Measurements from ENCODE around the gene RAMACL. TPM values are rescaled to one million over a fixed set of nuclear protein-coding genes. Genes with fewer than 3 reads are reported as not detected.

The RAMACL gene
- total RNA-seq, 1 donor from 2014 or later = 1.0 TPM

DNA sequence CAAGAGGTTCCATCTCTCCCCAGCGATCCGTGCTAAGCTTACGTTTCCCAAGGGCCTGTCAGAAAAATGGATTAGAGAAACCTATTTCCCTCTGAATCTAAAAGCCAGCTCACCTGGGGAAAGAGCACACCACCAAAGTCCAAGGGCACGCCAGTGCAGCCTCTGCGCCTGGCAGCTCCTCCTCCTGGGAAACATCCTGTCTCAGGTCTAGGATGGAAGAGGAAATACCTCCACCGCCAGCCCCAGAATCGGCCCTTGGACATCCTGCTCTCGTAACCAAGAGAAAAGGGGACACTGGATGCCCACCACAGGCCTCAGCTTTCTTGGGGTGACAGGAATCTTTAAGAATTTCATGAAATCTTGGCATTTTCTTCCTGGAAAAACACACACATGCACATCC lies 18.7 kb downstream of the RAMACL start:
- Histone ChIP-seq H3K36me3 (ENCODE audit: control insufficient read depth in 3 of 3, insufficient read depth in 3 of 3, low read length in 3 of 3) (no peaks in the 10 kb centered on the region), H3K4me3 (ENCODE audit: low read length in 3 of 3) (no peak overlapping the region), H3K27me3 (ENCODE audit: control insufficient read depth in 3 of 3, insufficient read depth in 3 of 3, low read length in 3 of 3) (no peaks in the 10 kb centered on the region), H3K9me3 (ENCODE audit: control insufficient read depth in 3 of 3, low read length in 3 of 3) (no peaks in the 10 kb centered on the region), H3K27ac (ENCODE audit: low read depth, low read length) (no peak overlapping the region), H3K4me1 (ENCODE audit: control insufficient read depth in 3 of 3, insufficient read depth in 3 of 3, low read length in 3 of 3) (peaks cover 22 to 39% (median 36%) of the 10 kb centered on the region in 3 donors), H3K9ac (ENCODE audit: low read depth in 1 of 3, low read length in 3 of 3) (no peak overlapping the region)

DNA sequence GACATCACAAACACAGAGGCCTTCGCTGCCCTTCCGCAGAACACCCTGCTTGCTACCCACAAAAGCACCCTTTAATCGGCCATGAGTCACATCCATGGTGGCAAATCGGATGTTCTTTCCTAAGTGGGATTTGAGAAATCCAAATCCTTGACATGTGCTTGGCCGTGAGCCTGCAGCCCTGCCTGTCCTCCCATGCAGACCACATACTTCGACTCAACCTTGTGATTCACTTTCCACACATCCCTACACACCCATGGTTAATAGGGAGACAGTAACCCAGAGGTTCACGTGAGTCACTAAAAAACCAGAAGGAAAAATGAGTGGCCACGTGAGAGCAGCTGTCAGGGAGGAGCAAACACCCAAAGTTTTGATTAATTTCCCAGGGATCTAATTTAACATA lies 19.4 kb downstream of the RAMACL start:
- no peak overlapping the region for H3K4me3 ChIP-seq (ENCODE audit: low read length in 3 of 3)
- H3K9me3 ChIP-seq (ENCODE audit: control insufficient read depth in 3 of 3, low read length in 3 of 3) = no peaks in the 10 kb centered on the region
- H3K27me3 ChIP-seq (ENCODE audit: control insufficient read depth in 3 of 3, insufficient read depth in 3 of 3, low read length in 3 of 3) = no peaks in the 10 kb centered on the region
- no peak overlapping the region for H3K9ac ChIP-seq (ENCODE audit: low read depth in 1 of 3, low read length in 3 of 3)
- H3K36me3 ChIP-seq (ENCODE audit: control insufficient read depth in 3 of 3, insufficient read depth in 3 of 3, low read length in 3 of 3) = no peaks in the 10 kb centered on the region
- no peak overlapping the region for H3K27ac ChIP-seq (ENCODE audit: low read depth, low read length)
- H3K4me1 ChIP-seq (ENCODE audit: control insufficient read depth in 3 of 3, insufficient read depth in 3 of 3, low read length in 3 of 3) = peaks cover 22 to 42% (median 37%) of the 10 kb centered on the region in 3 donors

DNA sequence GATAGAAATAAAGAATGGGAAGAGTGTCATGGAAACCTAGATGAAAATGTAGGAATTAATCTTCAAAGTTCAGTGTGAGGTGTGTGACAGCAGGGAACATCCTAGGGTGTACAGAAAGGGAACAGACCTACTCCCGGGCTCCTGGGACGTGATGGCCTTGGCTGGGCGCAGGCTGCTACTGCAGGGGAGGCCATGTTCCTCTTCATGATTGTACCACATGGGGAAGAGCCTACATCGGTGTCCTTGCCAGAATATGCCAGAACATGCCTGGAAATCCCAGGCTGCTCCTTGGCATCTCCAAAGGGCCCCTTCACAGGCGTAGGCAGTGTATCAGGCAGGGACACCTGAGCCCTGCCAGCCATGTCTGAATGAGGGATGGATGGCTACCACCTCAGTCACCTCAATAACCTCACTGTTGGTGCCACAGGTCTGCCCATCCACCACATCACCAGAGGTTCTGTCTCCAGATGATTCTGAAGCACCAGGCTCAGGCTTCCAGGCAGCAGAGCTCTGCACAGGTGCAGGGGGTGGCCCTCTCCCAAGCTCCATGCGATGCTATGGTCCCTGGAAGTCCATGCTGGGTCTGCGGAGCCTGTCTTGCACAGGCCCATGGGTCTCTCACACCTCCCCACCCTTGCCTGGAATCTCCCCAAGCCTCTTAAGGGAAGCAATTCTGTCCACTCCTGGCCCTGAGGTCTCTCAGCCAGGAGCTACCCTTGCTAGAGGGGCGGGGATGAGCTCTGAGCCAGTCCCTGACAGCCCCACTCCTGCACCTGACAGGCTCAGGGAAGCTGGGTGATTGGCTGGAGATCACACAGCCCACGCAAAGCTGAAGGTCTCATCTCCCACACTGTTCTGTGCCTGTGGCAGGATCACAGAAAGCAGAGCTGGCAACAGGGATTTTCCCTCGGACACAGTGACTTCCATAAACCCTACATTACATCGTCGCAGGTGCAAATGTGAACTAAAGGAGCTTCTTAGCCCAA lies 20.2 kb downstream of the RAMACL start:
- Histone ChIP-seq H3K9me3 (ENCODE audit: control insufficient read depth in 3 of 3, low read length in 3 of 3) (no peaks in the 10 kb centered on the region), H3K9ac (ENCODE audit: low read depth in 1 of 3, low read length in 3 of 3) (no peak overlapping the region), H3K4me1 (ENCODE audit: control insufficient read depth in 3 of 3, insufficient read depth in 3 of 3, low read length in 3 of 3) (peaks cover 29 to 50% (median 44%) of the 10 kb centered on the region in 3 donors)

DNA sequence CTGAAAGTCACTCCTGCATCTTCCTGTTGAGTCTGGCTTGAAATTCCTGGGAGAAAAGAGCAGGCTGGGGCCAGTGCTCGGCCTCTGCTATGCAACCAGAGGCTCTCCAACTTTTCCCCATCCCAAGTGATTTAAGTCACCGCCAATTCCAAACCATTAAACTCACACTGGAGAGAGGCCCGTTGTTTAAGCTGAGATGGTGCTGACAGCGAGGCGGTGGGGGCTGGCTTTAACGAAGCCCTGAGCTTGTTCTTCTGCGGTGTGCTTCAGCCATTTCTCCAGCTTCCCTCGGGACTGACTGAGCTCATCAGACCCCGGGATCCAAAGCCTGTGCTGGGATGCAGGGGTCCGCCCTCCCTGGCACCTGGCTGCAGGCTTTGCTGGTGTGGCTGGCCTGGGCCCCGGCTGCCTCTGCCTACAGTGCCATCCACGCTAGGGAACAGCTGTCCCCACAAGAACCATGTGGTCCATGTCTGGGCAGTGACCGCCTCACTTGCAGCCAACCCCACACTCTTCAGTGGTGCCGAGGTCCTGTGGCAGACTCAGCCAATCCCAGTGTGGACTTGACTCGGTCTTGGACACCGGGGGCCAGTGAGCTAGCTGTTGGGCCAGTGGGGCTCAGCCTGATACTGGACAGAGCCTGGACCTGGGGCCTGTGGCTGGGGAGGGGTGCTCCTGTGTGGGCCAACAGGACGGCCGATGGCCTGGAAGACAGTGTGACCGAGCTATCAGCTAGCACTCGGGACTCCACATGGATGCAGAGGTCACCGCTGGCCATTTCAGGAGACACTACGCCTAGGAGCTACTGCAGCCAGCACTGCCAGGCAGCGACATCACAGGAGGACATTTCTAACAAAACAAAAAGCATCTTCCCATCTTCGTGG lies 21.2 kb downstream of the RAMACL start:
- peaks cover 33 to 54% (median 48%) of the 10 kb centered on the region in 3 donors for H3K4me1 ChIP-seq (ENCODE audit: control insufficient read depth in 3 of 3, insufficient read depth in 3 of 3, low read length in 3 of 3)
- H3K27ac ChIP-seq (ENCODE audit: low read depth, low read length) = peak overlapping the region; percentile 10
- H3K9ac ChIP-seq (ENCODE audit: low read depth in 1 of 3, low read length in 3 of 3) = no peak overlapping the region

More for the DNA sequence above, 20.2 kb downstream of the RAMACL start:
- Histone ChIP-seq H3K36me3 (ENCODE audit: control insufficient read depth in 3 of 3, insufficient read depth in 3 of 3, low read length in 3 of 3) (no peaks in the 10 kb centered on the region), H3K27ac (ENCODE audit: low read depth, low read length) (no peak overlapping the region), H3K4me3 (ENCODE audit: low read length in 3 of 3) (no peak overlapping the region), H3K27me3 (ENCODE audit: control insufficient read depth in 3 of 3, insufficient read depth in 3 of 3, low read length in 3 of 3) (no peaks in the 10 kb centered on the region)

GRCh38 chr6:166563805-166564204 lies 22.7 kb downstream of the RAMACL start:
- Histone ChIP-seq H3K9ac (ENCODE audit: low read depth in 1 of 3, low read length in 3 of 3) (no peak overlapping the region), H3K27ac (ENCODE audit: low read depth, low read length) (no peak overlapping the region)

More for the DNA sequence above, 21.2 kb downstream of the RAMACL start:
- H3K9me3 ChIP-seq (ENCODE audit: control insufficient read depth in 3 of 3, low read length in 3 of 3) = no peaks in the 10 kb centered on the region
- H3K36me3 ChIP-seq (ENCODE audit: control insufficient read depth in 3 of 3, insufficient read depth in 3 of 3, low read length in 3 of 3) = no peaks in the 10 kb centered on the region
- H3K4me3 ChIP-seq (ENCODE audit: low read length in 3 of 3) = no peak overlapping the region
- no peaks in the 10 kb centered on the region for H3K27me3 ChIP-seq (ENCODE audit: control insufficient read depth in 3 of 3, insufficient read depth in 3 of 3, low read length in 3 of 3)

GRCh38 chr6:166563200-166563599 lies 23.3 kb downstream of the RAMACL start:
- H3K9me3 ChIP-seq (ENCODE audit: control insufficient read depth in 3 of 3, low read length in 3 of 3) = peaks cover 0 to 3% (median 0%) of the 10 kb centered on the region in 3 donors
- H3K9ac ChIP-seq (ENCODE audit: low read depth in 1 of 3, low read length in 3 of 3) = no peak overlapping the region
- no peak overlapping the region for H3K4me3 ChIP-seq (ENCODE audit: low read length in 3 of 3)
- no peak overlapping the region for H3K27ac ChIP-seq (ENCODE audit: low read depth, low read length)
- H3K27me3 ChIP-seq (ENCODE audit: control insufficient read depth in 3 of 3, insufficient read depth in 3 of 3, low read length in 3 of 3) = no peaks in the 10 kb centered on the region
- H3K36me3 ChIP-seq (ENCODE audit: control insufficient read depth in 3 of 3, insufficient read depth in 3 of 3, low read length in 3 of 3) = peaks cover 0 to 2% (median 0%) of the 10 kb centered on the region in 3 donors
- H3K4me1 ChIP-seq (ENCODE audit: control insufficient read depth in 3 of 3, insufficient read depth in 3 of 3, low read length in 3 of 3) = peaks cover 33 to 58% (median 54%) of the 10 kb centered on the region in 3 donors

More at GRCh38 chr6:166563805-166564204, 22.7 kb downstream of the RAMACL start:
- Histone ChIP-seq H3K27me3 (ENCODE audit: control insufficient read depth in 3 of 3, insufficient read depth in 3 of 3, low read length in 3 of 3) (no peaks in the 10 kb centered on the region), H3K4me1 (ENCODE audit: control insufficient read depth in 3 of 3, insufficient read depth in 3 of 3, low read length in 3 of 3) (peaks cover 33 to 54% (median 48%) of the 10 kb centered on the region in 3 donors), H3K36me3 (ENCODE audit: control insufficient read depth in 3 of 3, insufficient read depth in 3 of 3, low read length in 3 of 3) (peaks cover 0 to 2% (median 0%) of the 10 kb centered on the region in 3 donors), H3K9me3 (ENCODE audit: control insufficient read depth in 3 of 3, low read length in 3 of 3) (peaks cover 0 to 3% (median 0%) of the 10 kb centered on the region in 3 donors), H3K4me3 (ENCODE audit: low read length in 3 of 3) (no peak overlapping the region)

GRCh38 chr6:166562726-166563125 lies 23.8 kb downstream of the RAMACL start:
- Histone ChIP-seq H3K9ac (ENCODE audit: low read depth in 1 of 3, low read length in 3 of 3) (peak overlapping the region in 1 of 3 donors; percentile 26), H3K9me3 (ENCODE audit: control insufficient read depth in 3 of 3, low read length in 3 of 3) (peaks cover 0 to 3% (median 0%) of the 10 kb centered on the region in 3 donors), H3K27ac (ENCODE audit: low read depth, low read length) (peak overlapping the region; percentile 10), H3K36me3 (ENCODE audit: control insufficient read depth in 3 of 3, insufficient read depth in 3 of 3, low read length in 3 of 3) (peaks cover 0 to 2% (median 0%) of the 10 kb centered on the region in 3 donors), H3K27me3 (ENCODE audit: control insufficient read depth in 3 of 3, insufficient read depth in 3 of 3, low read length in 3 of 3) (no peaks in the 10 kb centered on the region), H3K4me3 (ENCODE audit: low read length in 3 of 3) (no peak overlapping the region), H3K4me1 (ENCODE audit: control insufficient read depth in 3 of 3, insufficient read depth in 3 of 3, low read length in 3 of 3) (peaks cover 33 to 62% (median 57%) of the 10 kb centered on the region in 3 donors)

DNA sequence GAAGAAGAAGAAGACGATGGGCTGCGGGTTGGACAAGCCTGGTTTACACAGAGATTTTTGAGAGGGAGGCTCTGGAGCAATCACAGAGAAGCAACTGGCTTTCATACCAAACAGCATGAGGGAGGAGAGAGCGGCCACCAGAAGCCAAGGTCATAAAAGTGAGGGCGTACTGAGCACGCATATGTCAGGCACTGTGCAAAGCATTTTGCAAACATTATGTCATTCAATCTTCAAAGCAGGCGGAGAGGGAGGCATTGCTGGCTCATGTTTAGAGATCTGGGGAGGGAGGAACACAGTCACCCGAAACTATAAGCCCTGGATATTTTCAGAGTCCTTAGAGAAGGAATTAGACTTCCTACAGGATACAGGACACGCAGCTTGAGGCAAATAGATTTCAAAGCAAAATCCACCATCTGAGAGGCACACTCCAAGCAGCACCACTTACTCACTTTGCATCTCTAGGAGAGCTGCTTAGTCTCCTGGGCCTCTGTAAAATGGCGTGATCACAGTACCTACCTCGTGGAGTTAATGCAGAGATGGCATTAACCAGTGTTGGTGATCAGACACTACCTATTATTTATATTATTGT lies 24.6 kb downstream of the RAMACL start:
- Histone ChIP-seq H3K4me3 (ENCODE audit: low read length in 3 of 3) (peak overlapping the region in 1 of 3 donors; percentile 1), H3K27ac (ENCODE audit: low read depth, low read length) (peak overlapping the region; percentile 63), H3K36me3 (ENCODE audit: control insufficient read depth in 3 of 3, insufficient read depth in 3 of 3, low read length in 3 of 3) (peaks cover 0 to 2% (median 0%) of the 10 kb centered on the region in 3 donors), H3K4me1 (ENCODE audit: control insufficient read depth in 3 of 3, insufficient read depth in 3 of 3, low read length in 3 of 3) (peaks cover 35 to 63% (median 61%) of the 10 kb centered on the region in 3 donors), H3K9me3 (ENCODE audit: control insufficient read depth in 3 of 3, low read length in 3 of 3) (peaks cover 0 to 3% (median 0%) of the 10 kb centered on the region in 3 donors), H3K9ac (ENCODE audit: low read depth in 1 of 3, low read length in 3 of 3) (peak overlapping the region in 1 of 3 donors; percentile 63), H3K27me3 (ENCODE audit: control insufficient read depth in 3 of 3, insufficient read depth in 3 of 3, low read length in 3 of 3) (no peaks in the 10 kb centered on the region)

- Histone ChIP-seq H3K27ac (ENCODE audit: low read depth, low read length) (no peak overlapping the region), H3K9me3 (ENCODE audit: control insufficient read depth in 3 of 3, low read length in 3 of 3) (peaks cover 0 to 3% (median 0%) of the 10 kb centered on the region in 3 donors)
Measured at GRCh38 chr6:166560222-166560621, 26.3 kb downstream of the RAMACL start.

More at GRCh38 chr6:166560222-166560621, 26.3 kb downstream of the RAMACL start:
- H3K4me3 ChIP-seq (ENCODE audit: low read length in 3 of 3) = no peak overlapping the region
- no peaks in the 10 kb centered on the region for H3K27me3 ChIP-seq (ENCODE audit: control insufficient read depth in 3 of 3, insufficient read depth in 3 of 3, low read length in 3 of 3)
- peaks cover 47 to 60% (median 60%) of the 10 kb centered on the region in 3 donors for H3K4me1 ChIP-seq (ENCODE audit: control insufficient read depth in 3 of 3, insufficient read depth in 3 of 3, low read length in 3 of 3)
- H3K36me3 ChIP-seq (ENCODE audit: control insufficient read depth in 3 of 3, insufficient read depth in 3 of 3, low read length in 3 of 3) = peaks cover 0 to 2% (median 0%) of the 10 kb centered on the region in 3 donors
- no peak overlapping the region for H3K9ac ChIP-seq (ENCODE audit: low read depth in 1 of 3, low read length in 3 of 3)
